Hematopoietic multipotent progenitor cell treated with erythropoietin and hydrocortisone succinate and interleukin-3 and kit ligand, for 4 days (in vitro differentiated cells): Measurements from ENCODE around the gene CDH12.
"Not testable (repeated sequence)": the region's sequence is repeated elsewhere in the genome, so short reads cannot be mapped to it uniquely, and the experiment has no call there.

ENCODE experiments used
- DNase-seq: peaks from one replicate; pipeline ENCODE4 v3.0.0-alpha.2; 2015

CDH12 gene

GRCh38 chr5:22549876-22550671 lies 303.1 kb downstream of the CDH12 start:
- DNase-seq = no peak

DNA sequence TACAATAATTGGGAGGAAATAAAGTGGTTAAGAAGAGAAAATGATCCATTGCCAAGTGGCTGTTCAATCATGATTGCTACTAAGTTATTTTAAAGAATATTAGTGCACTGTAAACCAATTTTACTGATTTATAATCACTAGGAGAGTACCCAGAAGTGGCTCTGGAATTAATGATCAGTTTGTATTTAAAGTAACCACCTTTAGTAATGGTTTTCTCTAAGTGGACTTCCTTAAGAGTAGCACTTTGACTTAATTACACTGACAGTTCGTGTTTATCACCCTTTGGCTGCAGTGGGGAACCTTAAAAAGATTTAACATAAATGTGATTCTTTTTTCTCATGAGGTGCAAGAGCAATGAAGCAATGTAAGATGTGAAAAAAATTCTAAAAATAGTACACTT lies 310.8 kb downstream of the CDH12 start:
- DNase-seq = no peak

GRCh38 chr5:22541037-22541436 lies 312.1 kb downstream of the CDH12 start:
- DNase-seq = no peak

DNA sequence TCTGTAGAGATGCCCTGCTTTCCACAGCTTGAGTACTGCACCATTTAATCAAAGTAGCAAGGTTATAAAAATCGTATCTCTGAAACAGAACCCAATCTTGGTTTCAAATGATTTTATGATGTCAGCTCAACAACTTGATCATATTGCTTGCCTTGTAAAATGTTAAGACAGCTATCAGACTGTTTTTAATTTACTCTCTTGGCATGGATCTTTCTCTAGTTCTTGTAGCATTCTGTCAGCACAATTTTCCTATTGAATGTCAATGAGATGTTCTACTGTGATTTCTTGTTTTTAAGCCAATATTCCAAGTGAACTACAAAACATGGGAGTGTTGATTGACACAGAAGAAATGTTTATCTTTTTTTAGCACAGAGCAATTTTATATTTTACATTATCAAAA lies 313.4 kb downstream of the CDH12 start:
- no peak for DNase-seq

- DNase-seq = no peak
Observed at GRCh38 chr5:22531986-22532385, 321.2 kb downstream of the CDH12 start.

DNA sequence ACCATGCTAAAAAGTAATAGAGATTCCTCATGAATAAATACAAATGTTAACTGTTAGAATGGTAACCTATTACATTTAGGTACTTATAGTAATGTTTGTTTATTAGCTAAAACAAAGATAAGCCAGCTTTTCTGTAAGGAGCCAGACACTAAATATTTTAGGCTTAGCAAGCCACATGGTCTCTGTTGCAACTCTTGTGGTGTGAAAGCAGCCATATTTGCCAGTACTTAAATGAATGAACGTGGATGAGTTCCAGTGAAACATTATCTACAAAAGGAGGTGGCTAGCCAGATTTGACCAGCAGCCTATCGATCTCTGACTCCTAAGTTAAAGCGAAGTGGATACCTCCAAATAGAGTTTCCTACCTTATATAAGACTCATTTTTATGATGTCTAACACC lies 331.6 kb downstream of the CDH12 start:
- no peak for DNase-seq

GRCh38 chr5:22516497-22516896 lies 336.6 kb downstream of the CDH12 start:
- not testable (repeated sequence) for DNase-seq

DNA sequence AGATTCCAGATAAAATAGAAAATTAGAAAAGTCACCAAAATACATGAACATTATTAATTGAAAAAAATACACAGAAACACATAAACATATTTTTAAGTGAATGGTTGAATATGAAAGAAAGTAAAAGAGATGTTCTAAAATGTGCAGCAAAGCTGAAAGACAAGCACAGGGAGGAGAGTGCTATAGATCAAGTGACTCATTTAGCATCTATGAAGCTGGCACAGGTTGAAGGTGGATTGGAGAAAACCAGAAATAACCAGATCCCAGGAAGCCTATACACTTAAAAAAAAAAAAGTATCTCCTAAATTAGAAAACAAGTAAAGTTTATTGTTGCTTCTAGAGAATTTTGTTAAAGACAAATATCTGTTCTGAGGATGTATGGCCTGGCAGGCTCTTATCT lies 338.9 kb downstream of the CDH12 start:
- DNase-seq = no peak

- DNase-seq = no peak
Observed at GRCh38 chr5:22505891-22506290, 347.3 kb downstream of the CDH12 start.

- DNase-seq = no peak
Observed at GRCh38 chr5:22504411-22504810, 348.7 kb downstream of the CDH12 start.

DNA sequence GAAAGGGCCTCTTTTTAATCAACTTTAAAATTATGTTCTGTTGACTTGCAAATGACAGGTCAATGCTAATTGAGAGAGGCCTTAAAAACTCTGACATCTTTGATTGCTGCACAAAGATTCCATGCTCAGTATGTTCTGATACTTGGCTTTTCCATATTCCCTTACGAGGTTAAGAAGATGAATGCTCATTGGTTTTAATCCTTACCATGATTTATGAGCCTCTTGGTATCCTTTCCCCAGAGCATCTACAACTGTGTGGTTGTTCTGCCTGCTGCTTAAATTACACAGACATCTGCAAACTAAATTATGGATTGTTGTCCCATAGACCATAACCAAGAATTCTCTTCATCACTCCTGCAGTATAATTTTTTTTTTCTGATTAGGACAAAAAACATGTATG lies 352.6 kb downstream of the CDH12 start:
- DNase-seq = no peak

DNA sequence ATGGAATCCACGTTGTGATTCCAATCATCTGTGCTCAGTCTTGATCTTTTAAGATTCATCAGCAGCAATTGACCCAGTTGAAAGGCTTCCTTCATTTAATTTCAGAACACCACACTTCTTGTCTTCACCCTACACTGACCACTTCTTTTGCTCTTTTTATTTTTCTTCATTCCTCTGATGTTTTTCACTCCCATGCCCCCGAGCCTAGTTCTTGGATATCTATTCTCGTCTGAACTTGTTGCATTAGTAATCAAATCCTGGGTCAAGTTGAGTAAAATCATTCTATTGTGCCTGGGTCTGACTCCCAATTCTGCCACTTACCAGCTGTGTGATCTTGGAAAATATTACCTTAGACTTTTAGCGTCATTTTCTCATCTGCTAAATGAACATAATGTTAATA lies 356.5 kb downstream of the CDH12 start:
- DNase-seq = no peak

- no peak for DNase-seq
Observed at GRCh38 chr5:22495016-22495720, 358.0 kb downstream of the CDH12 start.

DNA sequence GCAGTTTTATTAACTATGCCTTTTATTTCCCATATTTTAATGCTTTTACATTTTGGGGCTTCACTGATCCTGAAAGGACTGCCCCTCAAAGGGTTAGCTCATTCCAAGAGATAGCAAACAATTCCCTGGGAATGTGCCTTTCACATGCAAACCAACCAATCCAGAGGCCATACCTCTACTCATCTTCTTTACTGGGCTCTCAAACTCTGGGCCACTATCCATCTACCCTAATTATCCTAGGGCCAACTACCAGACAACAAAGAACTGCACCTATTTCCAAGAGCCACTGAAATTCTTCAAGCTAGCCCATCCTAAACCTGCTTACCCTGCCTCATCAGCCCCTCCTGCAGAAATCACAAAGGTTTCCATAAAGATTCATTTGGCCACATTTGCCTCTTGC lies 364.7 kb downstream of the CDH12 start:
- no peak for DNase-seq

GRCh38 chr5:22480305-22480704 lies 372.8 kb downstream of the CDH12 start:
- DNase-seq = no peak

DNA sequence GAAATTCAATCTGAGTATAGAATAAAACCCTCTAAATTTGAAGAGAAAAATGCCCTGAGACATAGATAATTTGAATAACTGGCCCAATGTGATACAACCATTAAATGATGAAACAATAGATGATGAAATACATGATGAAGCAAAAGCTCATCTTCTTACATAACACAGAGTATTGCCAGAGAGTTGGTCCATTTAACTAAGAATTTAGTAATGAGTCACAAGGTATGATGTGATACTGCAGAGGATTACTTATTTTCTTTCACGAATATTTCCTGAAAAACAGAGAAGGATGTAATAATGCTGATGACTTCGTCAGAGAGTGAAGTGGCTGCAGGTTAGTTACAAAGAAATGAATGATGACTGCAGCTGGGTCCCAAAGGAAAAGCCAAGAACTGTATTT lies 379.3 kb downstream of the CDH12 start:
- peak; percentile 1 for DNase-seq

DNA sequence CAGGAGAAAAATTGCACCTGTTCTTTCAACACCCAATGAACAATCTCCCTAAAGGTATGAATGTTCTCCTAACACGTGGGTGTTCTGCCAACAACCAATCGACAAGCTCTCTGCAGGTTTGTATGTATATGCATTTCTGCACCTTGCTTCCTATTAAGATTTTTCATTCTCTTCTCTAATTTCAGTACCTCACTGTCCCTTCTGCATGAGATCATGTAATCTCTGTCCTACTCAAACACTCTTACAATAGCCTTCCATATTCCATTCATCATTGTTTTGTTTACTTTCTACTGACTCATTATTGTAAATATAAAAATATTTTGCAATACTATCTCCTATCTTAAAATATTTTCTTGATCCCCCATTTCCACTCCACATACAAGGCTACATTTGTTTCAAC lies 382.0 kb downstream of the CDH12 start:
- no peak for DNase-seq

- DNase-seq = no peak
Observed at GRCh38 chr5:22470408-22470807, 382.7 kb downstream of the CDH12 start.

- DNase-seq = no peak
Observed at GRCh38 chr5:22465616-22466015, 387.5 kb downstream of the CDH12 start.

DNA sequence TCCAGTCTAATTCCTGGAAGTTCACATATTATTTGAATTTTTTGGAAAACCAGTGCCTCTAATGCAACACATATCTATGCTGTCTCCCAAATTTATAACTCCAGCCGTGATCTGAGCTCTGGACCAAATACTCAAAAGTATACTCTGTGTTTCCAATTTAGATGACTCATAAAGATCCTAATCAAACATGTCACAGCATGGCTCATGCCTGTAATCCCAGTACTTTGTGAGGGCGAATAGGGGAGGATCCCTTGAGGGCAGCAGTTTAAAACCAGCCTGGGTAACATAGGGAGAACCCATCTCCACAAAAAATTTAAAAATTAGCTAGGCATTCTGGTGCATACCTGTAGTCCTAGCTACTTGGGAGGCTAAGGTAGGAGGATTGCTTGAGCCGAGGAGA lies 388.0 kb downstream of the CDH12 start:
- DNase-seq = no peak

GRCh38 chr5:22460189-22460588 lies 393.0 kb downstream of the CDH12 start:
- no peak for DNase-seq

GRCh38 chr5:22432905-22433304 lies 420.2 kb downstream of the CDH12 start:
- no peak for DNase-seq

DNA sequence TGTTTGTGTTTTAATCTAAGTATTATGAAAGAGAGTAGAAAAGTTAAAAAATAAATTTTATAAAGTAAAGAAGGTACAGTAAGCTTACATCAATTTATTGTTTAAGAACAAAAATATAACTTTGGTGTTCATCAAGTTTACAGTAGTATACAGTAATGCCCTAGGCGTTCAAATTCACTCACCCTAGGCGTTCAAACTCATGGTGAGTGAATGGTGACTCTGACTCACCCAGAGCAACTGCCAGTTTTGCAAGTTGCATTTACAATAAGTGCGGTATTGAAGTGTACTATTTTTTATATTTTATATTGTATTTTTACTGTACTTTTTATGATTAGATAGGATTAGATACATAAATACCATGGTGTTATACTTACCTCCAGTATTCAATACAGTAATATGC lies 421.3 kb downstream of the CDH12 start:
- DNase-seq = no peak

DNA sequence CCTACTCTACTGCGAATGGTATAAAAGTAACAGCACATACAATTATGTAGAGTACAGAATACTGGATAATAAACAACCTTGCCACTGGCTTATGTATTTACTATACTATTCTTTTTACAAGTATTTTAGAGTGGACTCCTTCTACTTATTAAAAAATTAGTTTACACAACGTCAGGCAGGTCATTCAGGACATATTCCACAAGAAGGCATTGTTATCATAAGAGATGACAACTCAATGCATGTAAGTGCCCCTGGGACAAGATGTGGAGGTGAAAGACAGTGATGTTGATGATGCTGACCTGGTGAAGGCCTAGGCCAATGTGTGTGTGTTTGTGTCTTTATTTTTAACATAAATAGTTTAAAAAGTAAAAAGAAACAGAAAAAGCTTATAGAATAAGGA lies 421.7 kb downstream of the CDH12 start:
- no peak for DNase-seq
